ENCODE measurements around the gene SYNPO. TPM values are rescaled to one million over a fixed set of nuclear protein-coding genes. Genes with fewer than 3 reads are reported as not detected.
A peak's percentile ranks its signal among the peaks of the same experiment; 100 is the strongest.

Gene SYNPO
- total RNA-seq, 2 donors from 2014 or later = 4.2 to 4.5 TPM

GRCh38 chr5:150618588-150619281, 21.7 kb upstream of the SYNPO start:
- Mint-ChIP-seq H3K4me1 (peaks cover 36% of the 10 kb centered on the region), H3K9me3 (no peaks in the 10 kb centered on the region), H3K27me3 (ENCODE audit: insufficient read depth) (peaks cover 11% of the 10 kb centered on the region), H3K4me3 (no peak overlapping the region), H3K36me3 (ENCODE audit: low read depth) (no peaks in the 10 kb centered on the region), H3K27ac (no peak overlapping the region)
- H3K4me3 ChIP-seq (ENCODE audit: low read length) = no peak overlapping the region
- no peak overlapping the region for H3K9ac ChIP-seq (ENCODE audit: extremely low read depth, low read length, poor library complexity, severe bottlenecking)
- no peak for DNase-seq
- TF ChIP-seq, protein P1, sequence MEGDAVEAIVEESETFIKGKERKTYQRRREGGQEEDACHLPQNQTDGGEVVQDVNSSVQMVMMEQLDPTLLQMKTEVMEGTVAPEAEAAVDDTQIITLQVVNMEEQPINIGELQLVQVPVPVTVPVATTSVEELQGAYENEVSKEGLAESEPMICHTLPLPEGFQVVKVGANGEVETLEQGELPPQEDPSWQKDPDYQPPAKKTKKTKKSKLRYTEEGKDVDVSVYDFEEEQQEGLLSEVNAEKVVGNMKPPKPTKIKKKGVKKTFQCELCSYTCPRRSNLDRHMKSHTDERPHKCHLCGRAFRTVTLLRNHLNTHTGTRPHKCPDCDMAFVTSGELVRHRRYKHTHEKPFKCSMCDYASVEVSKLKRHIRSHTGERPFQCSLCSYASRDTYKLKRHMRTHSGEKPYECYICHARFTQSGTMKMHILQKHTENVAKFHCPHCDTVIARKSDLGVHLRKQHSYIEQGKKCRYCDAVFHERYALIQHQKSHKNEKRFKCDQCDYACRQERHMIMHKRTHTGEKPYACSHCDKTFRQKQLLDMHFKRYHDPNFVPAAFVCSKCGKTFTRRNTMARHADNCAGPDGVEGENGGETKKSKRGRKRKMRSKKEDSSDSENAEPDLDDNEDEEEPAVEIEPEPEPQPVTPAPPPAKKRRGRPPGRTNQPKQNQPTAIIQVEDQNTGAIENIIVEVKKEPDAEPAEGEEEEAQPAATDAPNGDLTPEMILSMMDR (conservative IDR thresholded peaks at IDR 0.05) = no peak
- H3K9me3 ChIP-seq (ENCODE audit: control insufficient read depth, low read length) = no peaks in the 10 kb centered on the region
- H3K4me1 ChIP-seq (ENCODE audit: control insufficient read depth, insufficient read depth, low read length) = peaks cover 21% of the 10 kb centered on the region
- 90 to 92% methylated on average over 12 to 17 of the region's 17 CpGs for WGBS, 2 experiments (ENCODE audit: insufficient coverage in 1 of 2, insufficient read length in 1 of 2)
- H3K27me3 ChIP-seq (ENCODE audit: control insufficient read depth, insufficient read depth, low read length, poor library complexity, severe bottlenecking) = peaks cover 2% of the 10 kb centered on the region
- no peaks in the 10 kb centered on the region for H3K36me3 ChIP-seq (ENCODE audit: control insufficient read depth, insufficient read depth, low read length)
- no peak overlapping the region for H3K27ac ChIP-seq (ENCODE audit: low read depth, low read length)

GRCh38 chr5:150619359-150620230, 20.9 kb upstream of the SYNPO start:
- H3K4me3 ChIP-seq (ENCODE audit: low read length) = no peak overlapping the region
- peaks cover 18% of the 10 kb centered on the region for H3K27me3 Mint-ChIP-seq (ENCODE audit: insufficient read depth)
- H3K9me3 Mint-ChIP-seq = no peaks in the 10 kb centered on the region
- peaks cover 7% of the 10 kb centered on the region for H3K27me3 ChIP-seq (ENCODE audit: control insufficient read depth, insufficient read depth, low read length, poor library complexity, severe bottlenecking)
- no peak overlapping the region for H3K27ac Mint-ChIP-seq
- H3K9me3 ChIP-seq (ENCODE audit: control insufficient read depth, low read length) = no peaks in the 10 kb centered on the region
- DNase-seq = peak; percentile 72
- H3K36me3 ChIP-seq (ENCODE audit: control insufficient read depth, insufficient read depth, low read length) = no peaks in the 10 kb centered on the region
- no peak overlapping the region for H3K27ac ChIP-seq (ENCODE audit: low read depth, low read length)
- 67 to 74% methylated on average over 15 to 24 of the region's 24 CpGs for WGBS, 2 experiments (ENCODE audit: insufficient coverage in 1 of 2, insufficient read length in 1 of 2)
- TF ChIP-seq, protein P1 (conservative IDR thresholded peaks at IDR 0.05) = no peak
- no peak overlapping the region for H3K9ac ChIP-seq (ENCODE audit: extremely low read depth, low read length, poor library complexity, severe bottlenecking)
- H3K4me1 Mint-ChIP-seq = peaks cover 37% of the 10 kb centered on the region
- no peak overlapping the region for H3K4me3 Mint-ChIP-seq
- H3K36me3 Mint-ChIP-seq (ENCODE audit: low read depth) = no peaks in the 10 kb centered on the region
- H3K4me1 ChIP-seq (ENCODE audit: control insufficient read depth, insufficient read depth, low read length) = peaks cover 18% of the 10 kb centered on the region

- H3K9me3 Mint-ChIP-seq = no peaks in the 10 kb centered on the region
- no peaks in the 10 kb centered on the region for H3K36me3 Mint-ChIP-seq (ENCODE audit: low read depth)
- Histone ChIP-seq H3K9me3 (ENCODE audit: control insufficient read depth, low read length) (no peaks in the 10 kb centered on the region), H3K27me3 (ENCODE audit: control insufficient read depth, insufficient read depth, low read length, poor library complexity, severe bottlenecking) (peaks cover 18% of the 10 kb centered on the region), H3K27ac (ENCODE audit: low read depth, low read length) (no peak overlapping the region), H3K4me1 (ENCODE audit: control insufficient read depth, insufficient read depth, low read length) (peaks cover 20% of the 10 kb centered on the region), H3K4me3 (ENCODE audit: low read length) (no peak overlapping the region), H3K36me3 (ENCODE audit: control insufficient read depth, insufficient read depth, low read length) (no peaks in the 10 kb centered on the region), H3K9ac (ENCODE audit: extremely low read depth, low read length, poor library complexity, severe bottlenecking) (no peak overlapping the region)
- 91 to 98% methylated on average over 5 of the region's 5 CpGs for WGBS, 2 experiments (ENCODE audit: insufficient coverage in 1 of 2, insufficient read length in 1 of 2)
- peaks cover 28% of the 10 kb centered on the region for H3K27me3 Mint-ChIP-seq (ENCODE audit: insufficient read depth)
- no peak overlapping the region for H3K27ac Mint-ChIP-seq
- no peak for DNase-seq
- TF ChIP-seq, protein P1 (conservative IDR thresholded peaks at IDR 0.05) = no peak
- H3K4me3 Mint-ChIP-seq = no peak overlapping the region
- H3K4me1 Mint-ChIP-seq = peaks cover 32% of the 10 kb centered on the region
Observed at GRCh38 chr5:150621301-150621700, 19.2 kb upstream of the SYNPO start.
